ENCODE data around the gene SSBP3.

The SSBP3 gene

DNA sequence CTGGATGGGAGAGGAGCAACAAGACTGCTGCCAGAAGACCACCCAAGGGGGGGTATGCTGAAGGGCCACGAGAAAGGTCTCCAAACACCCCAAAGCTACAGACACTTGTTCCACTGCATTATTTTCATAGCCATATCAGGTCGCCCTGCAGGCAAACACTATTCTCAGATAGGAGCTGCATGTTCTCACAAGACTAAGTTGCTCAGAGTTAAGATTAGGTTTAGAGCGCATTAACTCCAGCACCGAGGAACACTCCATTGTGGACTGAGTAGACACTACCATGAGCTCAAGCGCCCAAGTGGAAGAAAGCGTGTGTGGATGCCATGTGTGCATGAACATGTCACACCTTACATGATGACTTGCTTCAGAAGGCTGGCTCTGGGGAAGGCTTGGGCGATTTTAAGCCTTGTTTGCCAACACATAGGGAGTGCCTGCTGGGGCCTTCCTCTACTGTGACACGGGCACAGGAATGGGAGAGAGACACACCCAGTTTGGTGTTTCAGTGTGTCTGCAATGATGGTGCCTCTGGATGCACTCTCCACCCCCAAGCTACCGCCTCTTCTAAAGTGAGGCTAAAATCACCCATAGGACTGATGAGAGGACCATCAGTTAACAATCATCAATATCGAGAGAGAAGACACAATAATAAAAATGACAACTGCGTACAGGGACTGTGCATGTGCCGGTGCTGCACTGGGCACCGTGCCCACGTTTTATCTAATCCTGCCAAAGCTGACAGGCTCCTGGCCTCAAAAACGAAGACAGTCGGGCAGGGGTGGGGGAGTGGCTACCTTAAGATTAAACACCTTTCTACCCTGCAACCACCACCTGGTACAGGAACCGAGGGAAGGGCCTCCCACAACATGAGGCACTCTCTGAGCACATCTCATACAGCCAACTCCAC is 34.9 kb downstream of the SSBP3 start:
- FAIRE-seq = no peak

DNA sequence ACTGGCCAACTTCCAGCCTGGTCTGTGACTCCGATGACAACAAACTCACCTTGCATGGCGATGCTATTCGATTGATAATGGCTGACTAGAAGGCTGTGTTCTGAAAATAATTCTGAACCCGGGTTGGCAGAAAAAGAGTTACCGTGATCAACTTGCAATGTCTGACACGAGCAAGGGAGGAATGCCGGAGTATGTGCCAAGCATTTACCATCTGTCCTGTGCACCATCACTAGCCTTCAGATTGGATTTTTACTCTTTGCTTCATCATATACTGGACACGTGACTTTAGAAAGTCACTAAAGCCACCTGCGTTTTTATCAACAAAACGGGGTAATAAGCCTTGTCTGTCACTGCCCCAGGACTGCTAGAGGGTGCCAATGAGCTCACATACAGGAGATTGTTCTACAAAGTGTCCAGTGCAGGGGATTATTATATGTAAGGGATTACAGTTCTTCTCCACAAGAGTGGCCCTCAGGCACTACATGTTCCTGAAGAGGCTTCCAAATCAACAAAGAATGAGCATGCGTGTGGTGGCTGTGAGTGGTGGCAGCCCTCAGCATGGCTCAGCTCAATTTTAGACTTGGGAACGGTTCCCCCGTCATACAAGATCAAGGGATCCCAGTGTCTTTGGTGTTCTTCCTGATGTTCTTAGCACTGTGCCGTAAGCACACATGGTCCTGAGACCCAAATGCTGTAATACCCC is 35.8 kb downstream of the SSBP3 start:
- no peak for FAIRE-seq

DNA sequence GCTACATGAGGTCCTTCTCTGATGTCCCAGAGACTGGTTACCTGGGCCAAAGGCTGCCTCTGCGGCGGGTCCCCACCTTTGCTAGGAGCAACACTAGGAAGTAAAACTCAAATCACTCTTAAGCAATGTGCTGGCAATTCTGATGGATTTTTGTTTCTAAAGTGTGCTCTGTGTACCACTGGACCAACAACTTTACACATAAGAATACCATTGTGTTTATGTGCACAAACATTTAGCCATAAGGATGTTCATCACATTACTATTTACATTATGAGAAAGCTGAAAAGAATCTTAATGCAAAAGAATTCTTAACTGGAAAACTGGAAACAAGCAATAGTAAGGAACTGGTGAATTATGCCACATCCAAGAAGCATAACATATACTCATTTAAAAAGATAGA is 38.6 kb downstream of the SSBP3 start:
- FAIRE-seq = no peak

DNA sequence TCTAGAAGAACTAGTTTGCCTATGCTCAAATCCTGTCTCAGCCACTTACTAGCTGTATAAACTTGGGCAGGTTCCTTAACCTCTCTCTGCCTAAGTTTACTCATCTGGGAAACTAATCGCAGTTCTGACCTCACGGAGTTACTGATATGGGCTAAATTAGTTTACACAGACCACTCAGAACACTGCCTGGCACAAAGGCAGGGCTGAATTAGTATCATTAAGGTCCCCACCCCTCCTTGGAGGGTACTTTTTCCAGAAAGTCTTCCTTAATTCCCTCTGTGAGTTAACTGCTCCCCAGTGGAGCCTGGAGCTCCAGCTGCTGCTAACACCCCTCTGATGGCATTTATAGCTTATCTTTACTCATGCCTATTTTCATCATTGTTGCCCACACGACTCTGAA is 40.3 kb downstream of the SSBP3 start:
- no peak for FAIRE-seq

GRCh38 chr1:54365398-54365797 is 40.8 kb downstream of the SSBP3 start:
- FAIRE-seq = no peak

GRCh38 chr1:54364995-54365394 is 41.2 kb downstream of the SSBP3 start:
- FAIRE-seq = no peak

DNA sequence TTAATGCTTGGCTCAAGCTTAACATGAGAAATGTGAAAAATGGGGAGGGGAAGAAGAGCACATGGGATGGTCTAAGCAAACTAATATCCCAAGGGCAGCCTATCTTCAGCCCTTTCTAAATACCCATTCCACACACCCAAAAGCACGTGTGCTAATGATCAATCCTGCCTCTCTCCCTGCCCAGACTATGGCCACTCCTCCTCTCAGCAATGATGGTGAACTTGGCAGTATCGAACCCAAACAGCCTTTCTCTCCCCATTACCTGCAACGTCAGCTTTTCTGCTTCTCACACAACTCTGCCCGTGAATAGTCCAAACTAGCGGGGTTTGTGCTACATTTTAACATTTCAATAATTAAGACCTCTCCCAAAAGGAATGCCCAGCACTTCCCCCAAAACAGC is 41.6 kb downstream of the SSBP3 start:
- no peak for FAIRE-seq

GRCh38 chr1:54363925-54364324 is 42.3 kb downstream of the SSBP3 start:
- FAIRE-seq = no peak

GRCh38 chr1:54362881-54363340 is 43.3 kb downstream of the SSBP3 start:
- FAIRE-seq = no peak

DNA sequence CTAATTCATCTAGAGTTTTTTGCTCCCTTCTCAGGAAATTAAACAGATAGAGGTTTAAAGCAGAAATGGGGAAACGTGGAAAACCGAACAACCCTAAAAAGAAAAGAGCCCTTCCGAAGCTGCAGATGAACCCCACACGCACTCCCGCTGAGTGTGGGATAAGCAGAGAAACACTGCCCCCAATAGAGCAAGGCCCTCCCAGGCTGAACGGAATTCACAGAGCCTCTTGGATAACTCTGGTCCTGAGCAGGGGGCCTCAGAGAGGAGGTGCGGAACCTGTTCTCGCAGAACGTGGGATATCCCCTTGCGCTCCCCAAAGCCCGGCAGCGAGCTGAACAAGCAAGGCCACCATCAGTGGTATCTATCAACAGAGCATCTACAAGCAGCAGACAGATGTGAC is 44.9 kb downstream of the SSBP3 start:
- FAIRE-seq = no peak

DNA sequence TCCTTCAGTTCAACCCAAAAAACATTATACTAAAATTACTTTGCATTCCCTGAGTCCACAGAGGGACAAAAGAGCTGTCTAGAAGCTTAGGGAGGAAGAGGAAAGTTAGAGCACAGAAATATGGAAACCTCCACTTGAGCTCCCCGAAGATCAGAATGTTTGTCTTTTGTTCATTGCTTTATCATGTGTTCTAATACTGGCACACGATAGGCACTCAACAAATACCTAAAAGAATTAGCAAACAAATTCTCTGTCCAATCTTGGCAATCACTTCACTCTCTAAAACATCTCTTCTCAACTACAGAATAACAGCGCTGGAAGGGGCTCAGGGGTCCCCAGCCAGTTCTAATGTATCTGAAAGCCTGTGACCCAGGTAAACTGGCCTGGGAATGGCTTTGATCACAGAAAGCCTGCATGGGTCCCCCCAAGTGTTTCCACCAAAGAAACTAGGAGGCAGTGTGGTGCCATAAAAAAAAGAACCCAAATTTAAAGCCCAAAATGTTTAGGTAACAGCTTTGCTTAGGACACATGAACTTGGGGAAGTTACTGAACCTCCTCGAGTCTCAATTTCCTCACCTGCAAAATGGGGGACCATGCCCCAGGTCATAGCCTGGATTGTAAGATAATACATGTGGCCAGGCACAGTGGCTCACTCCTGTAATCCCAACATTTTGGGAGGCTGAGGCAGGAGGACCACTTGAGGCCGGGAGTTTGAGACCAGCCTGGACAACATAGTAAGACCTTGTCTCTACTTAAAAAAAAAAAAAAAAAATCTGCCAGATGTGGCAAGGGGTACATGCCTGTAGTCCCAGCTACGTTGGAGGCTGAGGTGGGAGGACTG is 45.8 kb downstream of the SSBP3 start:
- no peak for FAIRE-seq

DNA sequence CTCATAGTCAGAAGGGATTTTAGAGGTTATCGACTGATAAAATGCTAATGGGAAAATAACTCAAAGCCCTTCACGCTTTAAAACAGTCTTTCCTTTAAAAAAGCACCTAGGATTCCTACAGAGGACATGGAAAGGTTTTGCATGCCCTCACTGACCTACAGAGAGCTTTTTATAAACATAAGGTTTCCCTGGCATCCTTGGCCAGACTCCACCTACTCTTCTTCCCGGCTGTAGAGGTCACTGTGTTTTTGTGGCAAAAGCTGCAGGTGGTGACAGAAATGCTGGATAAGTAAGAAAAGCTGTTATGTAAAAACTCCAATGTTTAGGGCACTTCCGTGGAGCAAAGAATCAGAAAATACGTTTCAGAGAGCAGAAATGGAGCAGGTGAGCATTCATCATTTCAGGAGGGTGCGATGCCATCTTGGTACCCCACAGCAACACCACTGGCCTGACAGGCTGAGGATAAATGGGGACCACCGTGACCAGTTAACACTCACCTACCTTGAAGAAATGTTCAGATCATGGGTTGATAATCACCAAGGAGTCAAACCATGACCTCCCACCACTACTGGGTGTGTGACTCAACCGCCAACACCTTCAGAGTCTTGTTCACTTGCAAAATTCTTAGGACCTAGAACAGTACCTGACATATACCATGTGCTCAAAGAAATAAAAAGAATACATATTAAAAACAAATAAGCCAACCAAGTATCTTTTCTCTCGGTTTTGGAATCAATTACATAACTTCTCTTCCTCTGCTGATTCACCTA is 46.6 kb downstream of the SSBP3 start:
- no peak for FAIRE-seq

- FAIRE-seq = no peak
Observed at GRCh38 chr1:54358503-54359168, 47.6 kb downstream of the SSBP3 start.

- no peak for FAIRE-seq
Observed at GRCh38 chr1:54357967-54358366, 48.2 kb downstream of the SSBP3 start.

DNA sequence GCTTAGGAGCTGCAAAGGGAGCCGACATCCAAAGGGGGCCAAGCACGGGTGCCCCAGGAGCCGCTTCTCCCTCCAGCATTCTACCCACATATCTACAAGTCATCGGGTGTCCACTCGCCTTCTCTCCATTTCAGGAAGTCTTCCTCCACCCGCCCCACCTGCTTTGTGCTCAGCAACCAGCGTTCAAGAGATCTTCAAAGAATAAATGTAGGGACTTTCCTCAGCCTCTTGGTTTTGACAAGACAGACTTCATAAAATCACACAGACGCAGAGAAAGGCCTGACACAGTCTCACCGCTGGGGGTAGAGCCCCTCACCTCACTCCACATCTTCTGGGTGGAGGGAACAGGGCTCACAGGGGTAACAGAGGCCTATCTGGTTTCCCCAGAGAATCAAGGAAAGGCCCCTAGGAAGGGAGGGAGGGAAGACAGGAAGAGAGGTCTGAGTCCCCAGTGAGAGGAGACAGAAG is 49.5 kb downstream of the SSBP3 start:
- no peak for FAIRE-seq

- no peak for FAIRE-seq
Observed at GRCh38 chr1:54355931-54356679, 50.1 kb downstream of the SSBP3 start.

DNA sequence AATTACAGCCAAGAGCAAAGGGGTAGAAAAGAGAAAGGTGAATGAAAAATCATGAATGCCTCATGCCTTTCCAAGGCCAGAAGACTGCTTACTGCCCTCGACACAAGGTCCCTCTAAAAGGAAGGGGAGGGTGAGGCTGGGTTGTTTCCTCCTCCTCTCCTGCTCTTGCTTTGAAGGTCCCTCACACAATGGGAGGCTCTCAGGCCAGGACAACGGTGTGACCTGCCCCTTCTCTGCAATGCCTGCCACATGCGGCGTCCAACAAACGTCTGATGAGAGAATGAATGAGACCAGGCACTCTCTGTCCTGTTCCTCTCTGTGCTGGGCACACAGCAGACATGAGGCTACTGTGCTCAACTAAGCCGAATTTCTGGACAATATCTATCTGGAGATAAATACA is 51.3 kb downstream of the SSBP3 start:
- FAIRE-seq = no peak

GRCh38 chr1:54353959-54354358 is 52.2 kb downstream of the SSBP3 start:
- no peak for FAIRE-seq

DNA sequence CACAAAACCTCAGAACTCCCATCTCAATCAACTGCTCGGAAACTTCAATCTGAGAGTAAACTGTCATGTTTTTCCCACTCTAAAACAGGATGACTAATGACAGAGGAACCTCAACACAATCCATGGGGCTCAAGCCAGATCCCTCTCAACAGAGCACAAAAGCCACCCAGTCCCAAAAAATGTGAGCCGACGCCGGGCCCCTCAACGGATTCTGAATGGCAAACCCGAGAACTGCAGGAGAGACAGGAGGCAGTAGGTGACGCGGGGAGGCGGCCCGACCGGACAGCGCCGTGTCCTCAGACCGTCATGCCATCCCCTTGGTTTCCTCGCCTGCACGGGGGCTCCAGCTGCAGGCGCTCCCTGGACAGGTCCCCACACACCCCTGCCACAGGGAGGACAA is 53.4 kb downstream of the SSBP3 start:
- FAIRE-seq = no peak

- FAIRE-seq = no peak
Observed at GRCh38 chr1:54350360-54350759, 55.8 kb downstream of the SSBP3 start.

GRCh38 chr1:54348700-54349021 is 57.5 kb downstream of the SSBP3 start:
- no peak for FAIRE-seq
